ENCODE measurements around the gene NRL.

Gene NRL

GRCh38 chr14:24094841-24095270, 19.9 kb downstream of the NRL start:
- peak overlapping the region; percentile 92 for H3K9ac ChIP-seq (ENCODE audit: low read length)
- H3K9me3 ChIP-seq (ENCODE audit: low read length): no peaks in the 10 kb centered on the region
- peak overlapping the region; percentile 86 for H3K27ac ChIP-seq (ENCODE audit: low read depth, low read length, poor library complexity, severe bottlenecking)
- peak overlapping the region; percentile 95 for H3K4me2 ChIP-seq (ENCODE audit: low read length)
- no peak for TF ChIP-seq CTCF (IDR thresholded peaks at IDR 0.05; ENCODE audit: low read length)
- no peak for TF ChIP-seq EZH2 (IDR thresholded peaks at IDR 0.05; ENCODE audit: borderline replicate concordance, low read length)
- H3K4me3 ChIP-seq (ENCODE audit: low read depth, low read length, poor library complexity, severe bottlenecking): peak overlapping the region; percentile 77
- no peaks in the 10 kb centered on the region for H3K9me2 ChIP-seq (ENCODE audit: low read depth, low read length)
- H3K36me3 ChIP-seq (ENCODE audit: insufficient read depth, low read length): peaks cover 7% of the 10 kb centered on the region; the same call in 1 of the 2 replicates
- H3K27me3 ChIP-seq (ENCODE audit: insufficient read depth, low read length): no peaks in the 10 kb centered on the region
- H2AFZ ChIP-seq (ENCODE audit: low read length): 0 out of 2 replicates have a peak overlapping the region, but pooled peaks have one; percentile 10
- H3F3A ChIP-seq (ENCODE audit: insufficient read depth, low read length): no peaks in the 10 kb centered on the region
- peaks cover 19% of the 10 kb centered on the region for H3K4me1 ChIP-seq (ENCODE audit: insufficient read depth, low read length, severe bottlenecking)
- H3K79me2 ChIP-seq (ENCODE audit: insufficient read depth, low read length): no peaks in the 10 kb centered on the region
- no peaks in the 10 kb centered on the region for H4K20me1 ChIP-seq (ENCODE audit: insufficient read depth, low read length)

- peak within 1 kb of the TSS; percentile 92 for H3K9ac ChIP-seq (ENCODE audit: low read length)
- no peaks in the 10 kb centered on the region for H3K9me2 ChIP-seq (ENCODE audit: low read depth, low read length)
- H2AFZ ChIP-seq (ENCODE audit: low read length): 0 out of 2 replicates have a peak within 1 kb of the TSS, but pooled peaks have one; percentile 10
- peak within 1 kb of the TSS; percentile 77 for H3K4me3 ChIP-seq (ENCODE audit: low read depth, low read length, poor library complexity, severe bottlenecking)
- no peaks in the 10 kb centered on the region for H3K79me2 ChIP-seq (ENCODE audit: insufficient read depth, low read length)
- no peaks in the 10 kb centered on the region for H3K27me3 ChIP-seq (ENCODE audit: insufficient read depth, low read length)
- H4K20me1 ChIP-seq (ENCODE audit: insufficient read depth, low read length): no peaks in the 10 kb centered on the region
- peaks cover 4% of the 10 kb centered on the region; the same call in 1 of the 2 replicates for H3K36me3 ChIP-seq (ENCODE audit: insufficient read depth, low read length)
- peak within 1 kb of the TSS; percentile 95 for H3K4me2 ChIP-seq (ENCODE audit: low read length)
- no peaks in the 10 kb centered on the region for H3F3A ChIP-seq (ENCODE audit: insufficient read depth, low read length)
- TF ChIP-seq EZH2 (IDR thresholded peaks at IDR 0.05; ENCODE audit: borderline replicate concordance, low read length) (no peak), CTCF (IDR thresholded peaks at IDR 0.05; ENCODE audit: low read length) (no peak; the same call in 1 of the 2 replicates)
- no peaks in the 10 kb centered on the region for H3K9me3 ChIP-seq (ENCODE audit: low read length)
- H3K4me1 ChIP-seq (ENCODE audit: insufficient read depth, low read length, severe bottlenecking): peaks cover 19% of the 10 kb centered on the region
- peak within 1 kb of the TSS; percentile 86 for H3K27ac ChIP-seq (ENCODE audit: low read depth, low read length, poor library complexity, severe bottlenecking)
Measured at GRCh38 chr14:24093901-24094840, 20.6 kb downstream of the NRL start, which contains the start of gene PCK2. Gene PCK2, plus strand, starts transcription at chr14:24094311. Its CDS starts 95 bp downstream, at chr14:24094406.

GRCh38 chr14:24093207-24093900, 21.4 kb downstream of the NRL start:
- Histone ChIP-seq H3K27me3 (ENCODE audit: insufficient read depth, low read length) (no peaks in the 10 kb centered on the region), H3K4me2 (ENCODE audit: low read length) (peak overlapping the region; percentile 95), H3K36me3 (ENCODE audit: insufficient read depth, low read length) (no peaks in the 10 kb centered on the region), H2AFZ (ENCODE audit: low read length) (no peak overlapping the region), H3K4me1 (ENCODE audit: insufficient read depth, low read length, severe bottlenecking) (peaks cover 19% of the 10 kb centered on the region), H3K79me2 (ENCODE audit: insufficient read depth, low read length) (no peaks in the 10 kb centered on the region), H3K9ac (ENCODE audit: low read length) (peak overlapping the region; percentile 92; the same call in 1 of the 2 replicates), H3K9me3 (ENCODE audit: low read length) (no peaks in the 10 kb centered on the region), H3K9me2 (ENCODE audit: low read depth, low read length) (no peaks in the 10 kb centered on the region), H3K4me3 (ENCODE audit: low read depth, low read length, poor library complexity, severe bottlenecking) (peak overlapping the region; percentile 77), H4K20me1 (ENCODE audit: insufficient read depth, low read length) (no peaks in the 10 kb centered on the region), H3F3A (ENCODE audit: insufficient read depth, low read length) (no peaks in the 10 kb centered on the region), H3K27ac (ENCODE audit: low read depth, low read length, poor library complexity, severe bottlenecking) (no peak overlapping the region)
- TF ChIP-seq EZH2 (IDR thresholded peaks at IDR 0.05; ENCODE audit: borderline replicate concordance, low read length): no peak
- TF ChIP-seq CTCF (IDR thresholded peaks at IDR 0.05; ENCODE audit: low read length): no peak
